Liver (tissue), 9 donors: ENCODE measurements around the gene SLC6A3. TPM values are rescaled to one million over a fixed set of nuclear protein-coding genes. Genes with fewer than 3 reads are reported as not detected.

ENCODE experiments used
- DNase-seq: peaks from one replicate; pipeline ENCODE4 v3.0.0-alpha.2; 2017; ENCODE audit warnings: low spot score
- H3K27ac ChIP-seq, 2 donors: one replicate each; pipeline ENCODE4 v1.7.0; 2013; ENCODE audit warnings: inconsistent platforms in 2 of 2, low read length in 2 of 2, control low read depth in 1 of 2, low read depth in 1 of 2, mild to moderate bottlenecking in 1 of 2
- H3K27me3 ChIP-seq, 4 donors: one replicate each; pipeline versions ENCODE4 v1.6.1 to v1.7.0; 2013; ENCODE audit warnings: low read length in 3 of 4, inconsistent platforms in 1 of 4, mild to moderate bottlenecking in 1 of 4, moderate library complexity in 1 of 4; ENCODE audit not compliant: control insufficient read depth in 4 of 4, insufficient read depth in 4 of 4
- H3K36me3 ChIP-seq, 4 donors: one replicate each; pipeline versions ENCODE4 v1.6.1 to v1.7.0; 2013; ENCODE audit warnings: low read length in 3 of 4, mild to moderate bottlenecking in 3 of 4, low read depth in 1 of 4, moderate library complexity in 1 of 4; ENCODE audit not compliant: control insufficient read depth in 4 of 4, insufficient read depth in 3 of 4
- H3K4me1 ChIP-seq, 4 donors: one replicate each; pipeline versions ENCODE4 v1.6.1 to v1.7.0; 2013; ENCODE audit warnings: low read length in 3 of 4, mild to moderate bottlenecking in 3 of 4, moderate library complexity in 1 of 4; ENCODE audit not compliant: control insufficient read depth in 4 of 4, insufficient read depth in 4 of 4
- H3K4me3 ChIP-seq, 3 donors: one replicate each; pipeline versions ENCODE4 v1.6.1 to v1.7.0; 2013; ENCODE audit warnings: low read length in 3 of 3, control low read depth in 1 of 3, low read depth in 1 of 3, mild to moderate bottlenecking in 1 of 3
- H3K9ac ChIP-seq, 2 donors: one replicate each; pipeline ENCODE4 v1.7.0; 2013; ENCODE audit warnings: low read length in 2 of 2, mild to moderate bottlenecking in 2 of 2, moderate library complexity in 2 of 2, control low read depth in 1 of 2, low read depth in 1 of 2
- H3K9me3 ChIP-seq, 4 donors: one replicate each; pipeline versions ENCODE4 v1.6.1 to v1.7.0; 2013; ENCODE audit warnings: low read length in 3 of 4; ENCODE audit not compliant: control insufficient read depth in 4 of 4
- EGR1 ChIP-seq, 2 donors: IDR thresholded peaks; 2 replicates each; pipeline ENCODE4 v1.6.1; 2016 to 2018; ENCODE audit warnings: antibody characterized with exemption in 2 of 2, low read depth in 2 of 2
- FOXA1 ChIP-seq: IDR thresholded peaks from 2 replicates; pipeline ENCODE4 v1.6.1; 2016; ENCODE audit warnings: antibody characterized with exemption
- FOXA2 ChIP-seq: IDR thresholded peaks from 2 replicates; pipeline ENCODE4 v1.6.1; 2016; ENCODE audit warnings: antibody characterized with exemption
- GABPA ChIP-seq, 2 donors: IDR thresholded peaks in 1 of 2; conservative IDR thresholded peaks in 1 of 2; 2 replicates each; pipeline ENCODE4 v1.6.1; 2016; ENCODE audit warnings: antibody characterized with exemption in 2 of 2, mild to moderate bottlenecking in 1 of 2, moderate library complexity in 1 of 2
- HNF4A ChIP-seq, 2 donors: conservative IDR thresholded peaks; 2 replicates each; pipeline ENCODE4 v1.6.1; 2016; ENCODE audit warnings: antibody characterized with exemption in 2 of 2, mild to moderate bottlenecking in 2 of 2
- HNF4G ChIP-seq: IDR thresholded peaks from 2 replicates; pipeline ENCODE4 v1.6.1; 2016; ENCODE audit warnings: antibody characterized with exemption
- JUND ChIP-seq, 2 donors: IDR thresholded peaks; 2 replicates each; pipeline ENCODE4 v1.6.1; 2016; ENCODE audit warnings: antibody characterized with exemption in 2 of 2
- NR2F2 ChIP-seq: IDR thresholded peaks from 2 replicates; pipeline ENCODE4 v1.6.1; 2016; ENCODE audit warnings: antibody characterized with exemption
- RAD21 ChIP-seq, 2 donors: IDR thresholded peaks; 2 replicates each; pipeline ENCODE4 v1.6.1; 2016; ENCODE audit warnings: antibody characterized with exemption in 2 of 2, mild to moderate bottlenecking in 2 of 2
- RXRA ChIP-seq, 2 donors: IDR thresholded peaks; 2 replicates each; pipeline ENCODE4 v1.6.1; 2017 to 2018; ENCODE audit warnings: antibody characterized with exemption in 2 of 2, mild to moderate bottlenecking in 1 of 2
- SP1 ChIP-seq: IDR thresholded peaks from 2 replicates; pipeline ENCODE4 v1.6.1; 2018; ENCODE audit warnings: antibody characterized with exemption, mild to moderate bottlenecking
- TAF1 ChIP-seq: conservative IDR thresholded peaks from 2 replicates; pipeline ENCODE4 v1.6.1; 2016; ENCODE audit warnings: antibody characterized with exemption, mild to moderate bottlenecking
- YY1 ChIP-seq: IDR thresholded peaks from 2 replicates; pipeline ENCODE4 v1.6.1; 2016; ENCODE audit warnings: antibody characterized with exemption, mild to moderate bottlenecking
- WGBS: extraction: QIAGEN DNeasy Blood & Tissue Kit; methylation state at CpG from one replicate; pipeline ENCODE4 v1.1.7; 2013; 5-methylcytosine and 5-hydroxymethylcytosine counted together
- polyA plus RNA-seq, 2 donors: library from polyadenylated mRNA; stranded (reverse) in 1 of 2; unstranded in 1 of 2; fragments of 200-250 nt in 1 of 2; fragments of >200 nt in 1 of 2; fragmentation: Nextera tagmentation in 1 of 2; extraction: Ambion mirVana in 1 of 2; gene quantifications; one replicate each; pipeline versions ENCODE4 v1.2.1 to v1.2.3, GENCODE V29; 2013 to 2015
- total RNA-seq, 2 donors: library from RNA; depleted of rRNA; stranded (reverse); fragments of >200 nt; gene quantifications; one replicate each; pipeline ENCODE4 v1.2.3, GENCODE V29; 2014
- TF ChIP-seq, protein P1 (sequence below): fragments of 150-350 bp; IDR thresholded peaks from 2 replicates; pipeline ENCODE4 v1.5.1; 2017; ENCODE audit warnings: improper control_type of control experiment, low read depth, low read length; ENCODE audit not compliant: missing input control
- TF ChIP-seq, protein P2 (sequence below): IDR thresholded peaks from 2 replicates; pipeline ENCODE4 v1.6.1; 2016; ENCODE audit warnings: antibody characterized with exemption, mild to moderate bottlenecking
- TF ChIP-seq, protein P3 (sequence below): IDR thresholded peaks from 2 replicates; pipeline ENCODE4 v1.6.1; 2016; ENCODE audit warnings: antibody characterized with exemption
- TF ChIP-seq, protein P4 (sequence below): IDR thresholded peaks from 2 replicates; pipeline ENCODE4 v1.6.1; 2016; ENCODE audit warnings: antibody characterized with exemption
- TF ChIP-seq, protein P5 (sequence below): IDR thresholded peaks from 2 replicates; pipeline ENCODE4 v1.6.1; 2016; ENCODE audit warnings: antibody characterized with exemption
- donor health status: healthy.
- donor health status: healthy.
- donor health status: healthy.
- donor health status: healthy.
- donor health status: healthy.

Gene SLC6A3
- total and polyA plus RNA-seq, 4 donors: not detected

DNA sequence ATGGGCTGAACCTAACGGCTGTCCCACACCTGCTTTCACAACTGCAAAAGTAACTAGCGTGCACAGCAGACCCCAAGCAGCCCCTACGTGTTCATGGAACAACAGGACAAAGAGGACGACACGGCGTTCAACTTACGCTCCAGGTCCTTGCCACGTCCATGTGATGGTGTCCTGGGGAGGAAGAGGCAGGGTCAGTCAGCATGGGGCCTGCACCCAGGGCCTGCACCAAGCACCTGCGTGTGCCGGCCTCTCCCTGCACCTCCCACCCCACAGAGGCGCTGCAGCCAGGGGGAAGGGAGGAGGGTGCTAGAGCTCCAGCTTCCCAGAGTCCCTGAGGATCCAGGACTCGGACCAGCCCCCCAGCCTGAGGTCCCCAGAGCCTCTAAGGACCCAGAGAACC is 35.6 kb upstream of the SLC6A3 start (continued):
- TF ChIP-seq, protein P1, sequence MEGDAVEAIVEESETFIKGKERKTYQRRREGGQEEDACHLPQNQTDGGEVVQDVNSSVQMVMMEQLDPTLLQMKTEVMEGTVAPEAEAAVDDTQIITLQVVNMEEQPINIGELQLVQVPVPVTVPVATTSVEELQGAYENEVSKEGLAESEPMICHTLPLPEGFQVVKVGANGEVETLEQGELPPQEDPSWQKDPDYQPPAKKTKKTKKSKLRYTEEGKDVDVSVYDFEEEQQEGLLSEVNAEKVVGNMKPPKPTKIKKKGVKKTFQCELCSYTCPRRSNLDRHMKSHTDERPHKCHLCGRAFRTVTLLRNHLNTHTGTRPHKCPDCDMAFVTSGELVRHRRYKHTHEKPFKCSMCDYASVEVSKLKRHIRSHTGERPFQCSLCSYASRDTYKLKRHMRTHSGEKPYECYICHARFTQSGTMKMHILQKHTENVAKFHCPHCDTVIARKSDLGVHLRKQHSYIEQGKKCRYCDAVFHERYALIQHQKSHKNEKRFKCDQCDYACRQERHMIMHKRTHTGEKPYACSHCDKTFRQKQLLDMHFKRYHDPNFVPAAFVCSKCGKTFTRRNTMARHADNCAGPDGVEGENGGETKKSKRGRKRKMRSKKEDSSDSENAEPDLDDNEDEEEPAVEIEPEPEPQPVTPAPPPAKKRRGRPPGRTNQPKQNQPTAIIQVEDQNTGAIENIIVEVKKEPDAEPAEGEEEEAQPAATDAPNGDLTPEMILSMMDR: no peak
- TF ChIP-seq TAF1 (no peak), YY1 (no peak)

DNA sequence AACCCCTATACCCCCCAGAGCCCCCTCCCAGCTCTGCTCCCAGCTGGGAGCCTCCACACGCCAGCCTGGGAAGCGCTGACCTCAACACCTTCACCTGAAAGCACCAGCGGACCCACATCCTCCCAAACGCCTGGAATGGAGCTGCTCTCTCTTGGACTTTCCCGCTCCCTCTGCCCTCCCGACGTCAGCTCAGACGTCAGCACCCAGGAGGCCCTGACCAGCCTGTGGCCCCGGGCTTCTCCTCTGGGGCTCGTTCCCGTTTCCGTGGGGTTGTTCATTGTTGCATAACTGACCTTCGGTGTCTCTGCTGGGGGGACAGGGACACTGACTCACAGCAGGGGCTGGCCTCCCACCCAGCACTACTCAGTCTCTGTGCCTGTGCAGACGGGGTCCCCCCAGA is 35.0 kb upstream of the SLC6A3 start:
- no peak for DNase-seq
- Histone ChIP-seq H3K36me3 (peaks cover 0 to 5% (median 0%) of the 10 kb centered on the region in 4 donors), H3K27ac (peak overlapping the region in 1 of 2 donors; percentile 33), H3K9me3 (no peaks in the 10 kb centered on the region), H3K9ac (no peak overlapping the region), H3K4me1 (peaks cover 0 to 12% (median 0%) of the 10 kb centered on the region in 4 donors), H3K4me3 (no peak overlapping the region), H3K27me3 (no peaks in the 10 kb centered on the region)
- 60% methylated on average over 14 of the region's 14 CpGs for WGBS
- TF ChIP-seq TAF1: no peak
- TF ChIP-seq FOXA2: no peak
- no peak for TF ChIP-seq FOXA1
- TF ChIP-seq, protein P2, sequence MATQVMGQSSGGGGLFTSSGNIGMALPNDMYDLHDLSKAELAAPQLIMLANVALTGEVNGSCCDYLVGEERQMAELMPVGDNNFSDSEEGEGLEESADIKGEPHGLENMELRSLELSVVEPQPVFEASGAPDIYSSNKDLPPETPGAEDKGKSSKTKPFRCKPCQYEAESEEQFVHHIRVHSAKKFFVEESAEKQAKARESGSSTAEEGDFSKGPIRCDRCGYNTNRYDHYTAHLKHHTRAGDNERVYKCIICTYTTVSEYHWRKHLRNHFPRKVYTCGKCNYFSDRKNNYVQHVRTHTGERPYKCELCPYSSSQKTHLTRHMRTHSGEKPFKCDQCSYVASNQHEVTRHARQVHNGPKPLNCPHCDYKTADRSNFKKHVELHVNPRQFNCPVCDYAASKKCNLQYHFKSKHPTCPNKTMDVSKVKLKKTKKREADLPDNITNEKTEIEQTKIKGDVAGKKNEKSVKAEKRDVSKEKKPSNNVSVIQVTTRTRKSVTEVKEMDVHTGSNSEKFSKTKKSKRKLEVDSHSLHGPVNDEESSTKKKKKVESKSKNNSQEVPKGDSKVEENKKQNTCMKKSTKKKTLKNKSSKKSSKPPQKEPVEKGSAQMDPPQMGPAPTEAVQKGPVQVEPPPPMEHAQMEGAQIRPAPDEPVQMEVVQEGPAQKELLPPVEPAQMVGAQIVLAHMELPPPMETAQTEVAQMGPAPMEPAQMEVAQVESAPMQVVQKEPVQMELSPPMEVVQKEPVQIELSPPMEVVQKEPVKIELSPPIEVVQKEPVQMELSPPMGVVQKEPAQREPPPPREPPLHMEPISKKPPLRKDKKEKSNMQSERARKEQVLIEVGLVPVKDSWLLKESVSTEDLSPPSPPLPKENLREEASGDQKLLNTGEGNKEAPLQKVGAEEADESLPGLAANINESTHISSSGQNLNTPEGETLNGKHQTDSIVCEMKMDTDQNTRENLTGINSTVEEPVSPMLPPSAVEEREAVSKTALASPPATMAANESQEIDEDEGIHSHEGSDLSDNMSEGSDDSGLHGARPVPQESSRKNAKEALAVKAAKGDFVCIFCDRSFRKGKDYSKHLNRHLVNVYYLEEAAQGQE: no peak
- TF ChIP-seq GABPA (IDR thresholded peaks at IDR 0.05 in 1 of 2, conservative IDR thresholded peaks at IDR 0.05 in 1 of 2): no peak
- TF ChIP-seq JUND (IDR thresholded peaks at IDR 0.05): no peak

DNA sequence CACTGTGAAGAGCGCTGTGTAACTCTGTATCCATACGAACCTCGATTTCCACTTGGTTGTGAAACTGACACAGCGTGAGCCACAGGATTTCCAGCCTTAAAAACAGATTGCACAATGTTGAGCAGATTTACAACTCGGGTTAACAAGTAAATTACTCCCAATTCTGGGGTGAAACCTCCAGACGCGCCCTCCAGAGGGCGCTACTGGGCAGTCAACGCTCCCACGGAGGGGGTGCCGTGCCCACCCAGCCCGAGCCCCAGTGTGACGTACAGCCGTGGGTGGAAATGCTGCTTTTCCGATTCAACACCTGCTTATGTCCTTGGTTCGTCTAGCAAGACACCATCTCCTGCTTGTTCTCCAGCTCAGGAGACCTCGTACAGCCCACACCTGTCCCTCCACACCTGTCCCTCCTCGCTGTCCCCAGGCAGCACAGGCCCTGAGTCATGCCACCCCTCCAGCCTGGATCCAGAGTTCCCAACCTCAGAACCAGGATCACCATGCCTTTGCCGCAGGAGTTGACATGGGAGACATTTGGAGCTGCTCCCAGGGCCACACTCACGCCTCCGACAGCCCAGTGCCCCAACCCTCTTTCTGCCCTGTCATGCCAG is 34.4 kb upstream of the SLC6A3 start:
- no peak for DNase-seq
- H3K27me3 ChIP-seq: no peaks in the 10 kb centered on the region
- H3K9ac ChIP-seq: no peak overlapping the region
- peak overlapping the region; percentile 23 to 33 for H3K27ac ChIP-seq
- WGBS: 41% methylated on average over 21 of the region's 21 CpGs
- peaks cover 0 to 12% (median 0%) of the 10 kb centered on the region in 4 donors for H3K4me1 ChIP-seq
- H3K9me3 ChIP-seq: no peaks in the 10 kb centered on the region
- no peak overlapping the region for H3K4me3 ChIP-seq
- TF ChIP-seq, protein P3, sequence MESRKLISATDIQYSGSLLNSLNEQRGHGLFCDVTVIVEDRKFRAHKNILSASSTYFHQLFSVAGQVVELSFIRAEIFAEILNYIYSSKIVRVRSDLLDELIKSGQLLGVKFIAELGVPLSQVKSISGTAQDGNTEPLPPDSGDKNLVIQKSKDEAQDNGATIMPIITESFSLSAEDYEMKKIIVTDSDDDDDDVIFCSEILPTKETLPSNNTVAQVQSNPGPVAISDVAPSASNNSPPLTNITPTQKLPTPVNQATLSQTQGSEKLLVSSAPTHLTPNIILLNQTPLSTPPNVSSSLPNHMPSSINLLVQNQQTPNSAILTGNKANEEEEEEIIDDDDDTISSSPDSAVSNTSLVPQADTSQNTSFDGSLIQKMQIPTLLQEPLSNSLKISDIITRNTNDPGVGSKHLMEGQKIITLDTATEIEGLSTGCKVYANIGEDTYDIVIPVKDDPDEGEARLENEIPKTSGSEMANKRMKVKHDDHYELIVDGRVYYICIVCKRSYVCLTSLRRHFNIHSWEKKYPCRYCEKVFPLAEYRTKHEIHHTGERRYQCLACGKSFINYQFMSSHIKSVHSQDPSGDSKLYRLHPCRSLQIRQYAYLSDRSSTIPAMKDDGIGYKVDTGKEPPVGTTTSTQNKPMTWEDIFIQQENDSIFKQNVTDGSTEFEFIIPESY: no peak
- TF ChIP-seq, protein P4, sequence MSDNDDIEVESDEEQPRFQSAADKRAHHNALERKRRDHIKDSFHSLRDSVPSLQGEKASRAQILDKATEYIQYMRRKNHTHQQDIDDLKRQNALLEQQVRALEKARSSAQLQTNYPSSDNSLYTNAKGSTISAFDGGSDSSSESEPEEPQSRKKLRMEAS: no peak
- no peak for TF ChIP-seq EGR1 (IDR thresholded peaks at IDR 0.05; ENCODE audit: low read depth in 2 of 2)
- TF ChIP-seq JUND (IDR thresholded peaks at IDR 0.05): no peak
- TF ChIP-seq GABPA (IDR thresholded peaks at IDR 0.05 in 1 of 2, conservative IDR thresholded peaks at IDR 0.05 in 1 of 2): no peak
- no peak for TF ChIP-seq HNF4G
- TF ChIP-seq SP1: no peak
- TF ChIP-seq RAD21 (IDR thresholded peaks at IDR 0.05): peak; percentile 57 to 72
- no peak for TF ChIP-seq YY1
- TF ChIP-seq, protein P1: peak; percentile 47
- TF ChIP-seq NR2F2: no peak
- TF ChIP-seq, protein P5, sequence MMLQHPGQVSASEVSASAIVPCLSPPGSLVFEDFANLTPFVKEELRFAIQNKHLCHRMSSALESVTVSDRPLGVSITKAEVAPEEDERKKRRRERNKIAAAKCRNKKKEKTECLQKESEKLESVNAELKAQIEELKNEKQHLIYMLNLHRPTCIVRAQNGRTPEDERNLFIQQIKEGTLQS: no peak
- no peak for TF ChIP-seq FOXA2
- no peak for TF ChIP-seq HNF4A (conservative IDR thresholded peaks at IDR 0.05)
- TF ChIP-seq RXRA (IDR thresholded peaks at IDR 0.05): no peak
- no peak for TF ChIP-seq FOXA1
- H3K36me3 ChIP-seq: peaks cover 0 to 5% (median 0%) of the 10 kb centered on the region in 4 donors
